ENCODE measurements around the gene CDC20B.

The CDC20B gene

DNA sequence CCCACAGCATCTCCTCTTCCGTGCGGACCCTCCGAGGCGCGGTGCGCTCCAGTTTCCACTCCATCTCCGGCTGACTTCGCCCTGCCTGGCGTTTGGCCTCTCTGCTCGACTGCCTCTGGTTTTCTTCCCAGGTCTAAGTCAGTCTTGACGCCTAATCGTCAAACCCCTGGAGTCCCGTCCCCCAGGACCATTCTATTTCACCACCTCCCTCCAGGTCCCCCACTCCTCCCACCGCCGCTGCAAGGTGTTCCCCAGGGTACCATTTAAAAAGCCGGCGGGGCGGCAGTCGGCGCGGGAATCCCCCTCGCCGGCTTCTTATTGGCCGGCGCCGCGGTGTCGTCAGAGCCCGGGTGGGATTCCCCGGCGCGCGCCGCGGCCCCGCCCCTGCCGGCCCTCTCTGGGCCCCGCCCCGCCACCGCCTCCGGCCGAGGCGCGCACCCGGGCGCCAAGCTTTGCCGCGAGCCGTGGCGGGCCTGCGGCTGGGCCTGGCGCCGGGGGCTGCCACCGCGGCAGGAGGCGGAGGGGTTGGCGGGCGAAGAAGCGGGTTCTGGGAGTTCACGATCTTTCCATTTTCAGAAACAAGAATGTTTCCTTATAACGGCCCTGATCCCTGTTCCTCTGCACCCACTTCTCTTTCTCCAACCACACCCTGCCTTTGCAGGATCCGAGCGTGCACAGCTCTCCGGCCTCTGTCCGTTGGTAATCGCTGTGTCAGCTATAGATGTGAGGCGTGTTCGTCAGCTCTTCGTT, at the start of gene CDC20B:
Gene CDC20B, minus strand, starts transcription at position 241 of the 750 bp plus-strand sequence. Its CDS starts 177 bp downstream, at position 64.
- peak; percentile 23 to 67 for DNase-seq (ENCODE audit: low read depth in 1 of 2, low spot score in 1 of 2)

- no peak for DNase-seq (ENCODE audit: low read depth in 1 of 2, low spot score in 1 of 2)
Measured at GRCh38 chr5:55222092-55222984, 49.4 kb upstream of the CDC20B start.

- no peak for DNase-seq (ENCODE audit: low read depth in 1 of 2, low spot score in 1 of 2)
Measured at GRCh38 chr5:55220433-55221185, 47.6 kb upstream of the CDC20B start.

DNA sequence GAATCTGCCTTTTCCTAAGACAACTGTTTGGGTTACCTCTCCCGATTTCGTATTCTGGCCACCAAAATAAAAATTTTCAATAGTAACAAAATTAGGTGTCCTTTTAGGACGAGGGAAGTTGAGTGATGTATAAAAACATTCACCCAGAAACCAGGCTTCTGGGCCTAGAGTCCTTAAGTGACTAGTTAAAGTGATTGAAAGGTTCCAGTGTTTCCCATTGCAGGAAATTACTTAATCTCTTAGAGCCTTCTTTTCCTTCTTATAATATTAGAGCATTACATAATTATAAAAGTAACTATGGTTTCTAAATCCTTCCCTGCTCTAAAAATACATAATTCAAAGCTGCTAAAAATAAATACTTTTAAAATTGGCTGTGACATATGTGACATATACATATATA, 46.8 kb upstream of the CDC20B start:
- no peak for DNase-seq (ENCODE audit: low read depth in 1 of 2, low spot score in 1 of 2)

DNA sequence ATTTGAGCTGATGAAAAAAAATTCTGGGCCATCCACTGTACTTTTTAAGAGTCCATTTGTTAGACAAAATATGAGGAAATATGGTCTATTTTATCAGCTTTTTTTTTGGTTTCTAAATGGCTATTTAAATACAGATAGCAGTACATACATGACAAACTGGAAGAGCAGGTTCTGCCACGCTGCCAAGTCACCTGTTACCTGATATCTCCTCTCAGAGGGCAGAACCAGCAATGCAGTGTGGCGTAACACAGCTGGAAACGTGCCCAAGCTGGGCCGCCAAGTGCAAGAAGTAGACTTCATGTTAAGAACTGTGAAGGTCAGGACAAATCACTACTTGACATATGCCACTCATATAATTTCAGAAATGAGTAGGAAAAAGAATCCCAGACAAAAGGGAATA, 46.0 kb upstream of the CDC20B start:
- DNase-seq (ENCODE audit: low read depth in 1 of 2, low spot score in 1 of 2) = no peak

- DNase-seq (ENCODE audit: low read depth in 1 of 2, low spot score in 1 of 2) = no peak
Measured at GRCh38 chr5:55211184-55211874, 38.4 kb upstream of the CDC20B start.

DNA sequence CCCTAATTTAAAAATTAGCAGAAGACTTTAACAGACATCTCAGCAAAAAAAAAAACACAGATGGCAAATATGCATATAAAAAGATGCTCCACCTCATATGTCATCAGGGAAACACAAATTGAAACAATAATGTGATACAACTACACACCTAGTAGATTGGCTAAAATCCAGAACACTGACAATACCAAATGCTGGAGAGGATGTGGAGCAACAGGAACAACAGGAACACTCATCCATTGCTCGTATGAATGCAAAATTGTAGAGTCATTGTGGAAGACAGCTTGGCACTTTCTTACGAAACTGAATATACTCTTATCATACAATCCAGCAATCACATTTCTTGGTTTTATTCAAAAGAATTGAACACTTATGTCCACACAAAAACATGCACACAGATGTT, 32.0 kb upstream of the CDC20B start:
- DNase-seq (ENCODE audit: low read depth in 1 of 2, low spot score in 1 of 2) = no peak

GRCh38 chr5:55191165-55191564, 18.2 kb upstream of the CDC20B start:
- no peak for DNase-seq (ENCODE audit: low read depth in 1 of 2, low spot score in 1 of 2)

DNA sequence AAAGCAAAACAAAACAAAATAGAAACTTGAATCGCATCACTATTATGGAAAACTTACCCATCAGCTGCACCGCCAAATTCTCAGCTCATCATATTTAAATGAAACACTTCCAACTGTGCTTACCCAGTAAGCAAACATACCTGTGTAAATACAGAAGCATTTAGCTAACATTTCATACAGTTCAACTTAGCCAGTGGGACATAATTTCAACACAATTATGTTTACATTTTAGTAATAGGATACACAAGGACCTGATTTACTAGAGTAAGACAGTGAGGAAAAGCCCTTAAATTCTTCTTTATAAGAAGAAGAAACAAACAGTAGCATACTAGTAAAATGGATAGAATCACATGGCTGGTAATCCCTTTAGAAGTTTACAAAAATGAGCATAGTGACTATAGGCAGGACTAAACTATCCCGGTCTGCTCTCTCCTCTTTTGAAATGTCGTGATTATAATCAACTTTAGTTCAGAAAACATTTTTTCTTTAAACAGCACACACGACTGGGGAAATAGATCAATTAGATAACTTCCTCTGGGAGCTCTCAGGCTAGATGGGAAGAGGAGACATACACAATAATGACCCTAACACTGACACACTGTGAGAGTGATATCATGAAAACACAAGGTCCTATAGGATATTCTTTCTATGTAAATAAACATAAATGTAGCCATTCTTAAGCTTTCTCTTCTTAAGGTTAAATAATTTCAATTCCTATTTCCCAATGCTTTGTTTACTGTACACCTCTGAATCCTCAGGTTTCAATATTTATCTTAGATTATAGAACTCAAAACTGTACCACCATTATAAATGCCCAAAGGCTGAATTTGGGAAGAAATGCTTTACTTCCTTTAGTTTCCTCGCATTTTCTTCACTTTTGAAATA, 15.9 kb upstream of the CDC20B start:
- no peak for DNase-seq (ENCODE audit: low read depth in 1 of 2, low spot score in 1 of 2)

GRCh38 chr5:55187370-55187769, 14.4 kb upstream of the CDC20B start:
- DNase-seq (ENCODE audit: low read depth in 1 of 2, low spot score in 1 of 2) = no peak

DNA sequence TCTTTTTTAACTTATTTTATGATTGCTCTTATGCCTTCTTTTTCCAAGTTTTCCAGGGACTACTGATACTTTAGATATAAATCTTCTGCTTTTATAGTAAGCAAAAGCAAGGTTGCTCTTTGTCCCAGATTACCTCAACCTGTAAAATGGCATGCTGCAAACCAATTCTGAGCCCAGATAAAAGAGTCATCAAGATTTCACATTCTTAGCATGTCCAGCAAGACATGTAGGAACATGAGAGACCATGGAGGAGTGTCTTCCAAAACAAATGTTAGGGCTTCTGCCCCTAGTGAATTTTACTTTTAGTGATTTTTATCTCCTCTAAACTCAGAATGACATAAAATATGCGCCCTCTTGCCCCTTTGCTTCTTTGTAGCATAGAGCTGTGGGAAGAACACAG, 7.0 kb upstream of the CDC20B start:
- DNase-seq (ENCODE audit: low read depth in 1 of 2, low spot score in 1 of 2) = no peak

DNA sequence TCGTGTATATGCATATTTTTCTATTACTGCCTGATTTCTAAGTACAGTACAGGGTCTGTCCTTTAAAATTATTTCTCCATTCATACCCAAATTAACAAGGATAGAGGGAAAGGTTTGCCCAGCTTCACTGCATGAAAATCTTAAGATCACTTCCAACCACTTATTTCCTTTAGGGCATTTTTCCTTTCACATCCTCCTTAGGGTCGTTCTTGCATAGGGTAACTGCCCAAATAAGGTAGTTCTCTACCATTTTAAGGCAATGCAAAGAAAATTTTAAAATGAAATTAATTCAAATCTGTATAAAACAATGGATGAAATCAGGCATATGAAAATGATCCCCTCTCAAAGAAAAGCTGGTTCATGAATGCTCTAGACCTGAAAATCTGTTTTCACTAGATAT, 4.1 kb upstream of the CDC20B start:
- DNase-seq (ENCODE audit: low read depth in 1 of 2, low spot score in 1 of 2) = no peak

GRCh38 chr5:55176176-55176818, 3.3 kb upstream of the CDC20B start:
- DNase-seq (ENCODE audit: low read depth in 1 of 2, low spot score in 1 of 2) = peak in 1 of 2 donors; percentile 5

GRCh38 chr5:55175781-55176175, 2.8 kb upstream of the CDC20B start:
- no peak for DNase-seq (ENCODE audit: low read depth in 1 of 2, low spot score in 1 of 2)

DNA sequence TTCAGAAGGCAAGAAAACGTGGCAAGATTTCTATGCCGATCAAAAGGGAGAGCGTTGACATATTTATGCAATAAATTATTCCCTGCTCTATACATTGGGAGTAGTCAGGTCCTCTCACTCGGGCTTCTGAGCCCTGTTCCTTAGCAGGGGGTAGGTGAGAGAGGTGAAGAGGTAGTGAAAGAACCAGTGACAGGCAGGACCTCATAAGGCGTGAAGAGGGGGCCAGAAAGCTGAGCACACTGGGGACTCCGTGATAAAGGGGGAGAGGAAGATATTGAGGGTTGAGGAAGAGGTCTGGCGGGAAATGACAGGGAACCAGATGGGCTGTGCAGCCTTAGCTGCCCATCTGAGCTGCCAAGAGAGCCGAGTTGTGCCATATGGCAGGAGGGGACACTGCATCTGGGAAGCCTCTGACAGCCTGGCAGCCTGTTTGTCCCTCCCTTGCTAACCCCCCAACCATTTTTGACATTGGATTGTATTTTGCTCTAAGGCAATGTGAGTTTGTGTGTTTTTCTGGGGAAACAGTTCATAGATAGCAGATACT, 782 bp upstream of the CDC20B start:
- no peak for DNase-seq (ENCODE audit: low read depth in 1 of 2, low spot score in 1 of 2)

DNA sequence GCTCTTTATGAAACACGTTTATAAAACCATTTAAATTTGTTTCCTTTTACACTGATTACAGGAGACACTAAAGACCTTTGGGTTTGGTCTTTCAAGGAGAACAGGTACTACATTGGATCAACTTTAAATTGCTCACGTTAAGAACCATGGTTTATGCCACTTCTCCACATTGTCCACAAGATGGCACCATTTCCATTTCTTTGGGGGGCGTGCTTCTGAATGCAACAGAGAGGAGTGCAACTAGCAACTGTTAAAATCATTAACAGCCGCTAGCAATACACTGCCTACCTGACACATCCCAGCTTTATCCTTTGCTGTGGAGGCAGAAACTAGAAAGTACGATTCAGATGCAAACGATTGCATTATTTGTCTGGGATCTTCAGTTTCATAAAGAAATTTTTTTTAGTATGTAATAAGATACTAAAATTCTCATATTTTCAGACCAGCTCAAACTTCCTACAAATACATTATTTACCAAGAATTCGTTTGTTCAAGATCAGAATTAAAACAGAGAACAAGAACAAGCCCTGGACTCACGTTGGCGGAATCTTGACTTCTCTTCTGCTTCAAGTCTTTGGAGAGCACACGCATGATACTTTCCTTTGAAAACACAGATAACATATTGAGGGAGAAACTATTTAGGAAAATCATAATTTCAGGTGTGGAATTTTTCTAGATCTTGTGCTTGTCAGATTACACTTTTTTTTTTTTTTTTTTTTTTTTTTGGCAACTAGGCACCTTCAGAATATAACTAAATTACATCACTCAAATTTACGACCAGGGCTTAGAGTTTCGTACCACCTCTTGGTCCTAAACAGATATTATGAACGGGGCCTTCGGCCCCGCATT, 702 bp downstream of the CDC20B start:
- peak; percentile 22 to 45 for DNase-seq (ENCODE audit: low read depth in 1 of 2, low spot score in 1 of 2)

DNA sequence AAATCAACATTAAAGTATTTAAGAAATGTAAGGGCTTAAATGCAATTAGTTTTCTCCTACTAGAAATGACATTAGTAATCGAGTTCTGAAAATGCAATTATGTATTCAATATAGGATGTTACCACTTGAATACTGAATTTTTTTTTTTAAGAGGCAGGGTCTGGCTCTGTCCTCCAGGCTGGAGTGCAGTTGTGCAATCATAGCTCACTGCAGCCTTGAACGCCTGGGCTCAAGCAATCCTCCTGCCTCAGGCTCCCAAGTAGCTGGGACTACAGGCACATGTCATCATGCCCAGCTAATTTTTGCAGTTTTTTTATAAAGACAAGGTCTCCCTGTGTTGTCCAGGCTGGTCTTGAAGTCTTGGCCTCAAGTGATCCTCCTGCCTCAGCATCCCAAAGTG, 1.5 kb downstream of the CDC20B start:
- DNase-seq (ENCODE audit: low read depth in 1 of 2, low spot score in 1 of 2) = no peak

GRCh38 chr5:55162666-55163065, 10.3 kb downstream of the CDC20B start:
- no peak for DNase-seq (ENCODE audit: low read depth in 1 of 2, low spot score in 1 of 2)

All from activated T-helper 1 cell treated with anti-CD3 and anti-CD28 coated beads, Interleukin-2, amount 50 U/mL, for 16 hours (primary cell).